H1 (cell line): ENCODE data around the gene CACNA2D3. TPM values are rescaled to one million over a fixed set of nuclear protein-coding genes. Genes with fewer than 3 reads are reported as not detected.

Experiments
- CTCF ChIA-PET: fragments of 300-600 bp; sonication (Branson Sonifier 250); formaldehyde crosslinking; loops from one replicate; lab custom pipeline; 2021; ENCODE audit not compliant: partially characterized antibody; lab: Charles Lee
- POLR2A ChIA-PET: fragments of 300-600 bp; sonication (Branson Sonifier 250); formaldehyde crosslinking; loops from one replicate; lab custom pipeline; 2021; ENCODE audit warnings: inconsistent platforms; ENCODE audit not compliant: partially characterized antibody; lab: Charles Lee
- DNase-seq, 2 experiments: peaks; one replicate each; pipeline versions ENCODE4 v3.0.0 to v3.0.0-alpha.2; 2010 to 2022; ENCODE audit warnings: low spot score in 2 of 2, low read depth in 1 of 2, mixed read lengths in 1 of 2
- FAIRE-seq: peaks from 2 replicates; lab custom pipeline; 2011; peaks lifted over from hg19 to GRCh38; lab: Jason Lieb, UNC
- H2AFZ ChIP-seq: 2 replicates; pipeline ENCODE4 v1.8.1; 2012; ENCODE audit warnings: low read length, inconsistent platforms
- H2AK5ac ChIP-seq: 2 replicates; pipeline ENCODE4 v1.6.1; 2013; ENCODE audit warnings: low read depth, low read length
- H2BK120ac ChIP-seq: replicated peaks from 2 replicates; pipeline ENCODE3; 2013; ENCODE audit warnings: low read depth, low read length, inconsistent platforms
- H2BK12ac ChIP-seq: 2 replicates; pipeline ENCODE4 v1.6.1; 2013; ENCODE audit warnings: low read depth, low read length
- H2BK15ac ChIP-seq: 2 replicates; pipeline ENCODE4 v1.6.1; 2013; ENCODE audit warnings: low read length
- H2BK20ac ChIP-seq: 2 replicates; pipeline ENCODE4 v1.6.1; 2013; ENCODE audit warnings: low read length
- H2BK5ac ChIP-seq: 2 replicates; pipeline ENCODE4 v1.6.1; 2013; ENCODE audit warnings: low read depth, low read length
- H3K14ac ChIP-seq: 2 replicates; pipeline ENCODE4 v1.6.1; 2013; ENCODE audit warnings: inconsistent platforms; ENCODE audit not compliant: insufficient read length
- H3K18ac ChIP-seq: 2 replicates; pipeline ENCODE4 v1.6.1; 2013; ENCODE audit warnings: low read length; ENCODE audit errors: extremely low read depth
- H3K23ac ChIP-seq: 2 replicates; pipeline ENCODE4 v1.6.1; 2013; ENCODE audit warnings: inconsistent platforms; ENCODE audit not compliant: insufficient read length
- H3K23me2 ChIP-seq: 2 replicates; pipeline ENCODE4 v1.6.1; 2013; ENCODE audit warnings: low read depth, low read length
- H3K27ac ChIP-seq: 2 replicates; pipeline ENCODE4 v1.6.1; 2011; ENCODE audit warnings: low read depth, low read length, inconsistent platforms
- H3K27me3 ChIP-seq, 4 experiments: replicated peaks in 1 of 4; 1 replicate in 1 of 4; 2 replicates in 3 of 4; pipeline versions ENCODE4 v1.6.1 to v1.8.1; 2011 to 2013; ENCODE audit warnings: low read length in 3 of 4, mild to moderate bottlenecking in 3 of 4, inconsistent platforms in 2 of 4, mixed read lengths in 2 of 4, moderate library complexity in 1 of 4; ENCODE audit not compliant: control insufficient read depth in 3 of 4, insufficient read depth in 3 of 4; ENCODE audit errors: extremely low read depth in 1 of 4
- H3K36me3 ChIP-seq, 4 experiments: 2 replicates each; pipeline versions ENCODE4 v1.6.1 to v1.8.1; 2011 to 2013; ENCODE audit warnings: mild to moderate bottlenecking in 4 of 4, low read length in 3 of 4, moderate library complexity in 2 of 4, control low read depth in 1 of 4, inconsistent platforms in 1 of 4; ENCODE audit not compliant: insufficient read depth in 4 of 4, control insufficient read depth in 2 of 4
- H3K4ac ChIP-seq: replicated peaks from 2 replicates; pipeline ENCODE3; 2013; ENCODE audit warnings: low read length, low read depth, mixed read lengths, inconsistent platforms; ENCODE audit not compliant: insufficient read length
- H3K4me1 ChIP-seq, 4 experiments: replicated peaks in 1 of 4; 1 replicate in 1 of 4; 2 replicates in 3 of 4; pipeline versions ENCODE4 v1.6.1 to v1.8.1; 2011 to 2013; ENCODE audit warnings: low read length in 3 of 4, inconsistent platforms in 2 of 4, mixed read lengths in 1 of 4; ENCODE audit not compliant: insufficient read depth in 4 of 4, control insufficient read depth in 3 of 4
- H3K4me2 ChIP-seq, 2 experiments: 2 replicates each; pipeline versions ENCODE4 v1.6.1 to v1.8.1; 2011 to 2013; ENCODE audit warnings: low read depth in 2 of 2, low read length in 2 of 2, control low read depth in 1 of 2, inconsistent platforms in 1 of 2, mild to moderate bottlenecking in 1 of 2; ENCODE audit not compliant: insufficient read depth in 1 of 2
- H3K4me3 ChIP-seq, 4 experiments: fragments of 200-600, 300-600 bp in 1 of 4; sonication (generic), shearing (Covaris generic), sonication (Bioruptor Twin) in 1 of 4; 2 replicates each; pipeline versions ENCODE4 v1.5.1 to v1.8.1; 2011 to 2016; ENCODE audit warnings: low read length in 4 of 4, low read depth in 3 of 4, control low read depth in 2 of 4, inconsistent platforms in 2 of 4, mild to moderate bottlenecking in 2 of 4, mixed read lengths in 1 of 4, moderate library complexity in 1 of 4; ENCODE audit not compliant: insufficient read depth in 2 of 4; ENCODE audit errors: extremely low read depth in 1 of 4
- H3K56ac ChIP-seq: replicated peaks from 2 replicates; pipeline ENCODE3; 2013; ENCODE audit warnings: low read depth, mild to moderate bottlenecking, mixed read lengths, low read length, inconsistent platforms; ENCODE audit not compliant: insufficient read length
- H3K79me1 ChIP-seq: 2 replicates; pipeline ENCODE4 v1.6.1; 2013; ENCODE audit warnings: low read depth, low read length, control low read depth
- H3K79me2 ChIP-seq, 2 experiments: 2 replicates each; pipeline versions ENCODE4 v1.6.1 to v1.8.1; 2012 to 2013; ENCODE audit warnings: low read length in 2 of 2, mild to moderate bottlenecking in 2 of 2, inconsistent platforms in 1 of 2; ENCODE audit not compliant: insufficient read depth in 2 of 2, control insufficient read depth in 1 of 2
- H3K9ac ChIP-seq, 4 experiments: replicated peaks in 1 of 4; 1 replicate in 1 of 4; 2 replicates in 3 of 4; pipeline versions ENCODE4 v1.6.1 to v1.8.1; 2011 to 2013; ENCODE audit warnings: low read depth in 3 of 4, low read length in 3 of 4, control low read depth in 2 of 4, mild to moderate bottlenecking in 2 of 4, moderate library complexity in 2 of 4, inconsistent platforms in 1 of 4; ENCODE audit errors: extremely low read depth in 1 of 4
- H3K9me3 ChIP-seq, 2 experiments: 2 replicates each; pipeline versions ENCODE4 v1.6.1 to v1.8.1; 2012 to 2013; ENCODE audit warnings: mild to moderate bottlenecking in 2 of 2, moderate library complexity in 2 of 2, control low read depth in 1 of 2, inconsistent platforms in 1 of 2, low read depth in 1 of 2, low read length in 1 of 2, mixed read lengths in 1 of 2; ENCODE audit not compliant: insufficient read depth in 2 of 2
- H4K20me1 ChIP-seq, 2 experiments: replicated peaks in 1 of 2; 2 replicates each; pipeline versions ENCODE3 to v1.8.1; 2011 to 2013; ENCODE audit warnings: inconsistent platforms in 2 of 2, low read length in 2 of 2, mild to moderate bottlenecking in 1 of 2; ENCODE audit not compliant: insufficient read depth in 2 of 2, control insufficient read depth in 1 of 2
- H4K5ac ChIP-seq: 2 replicates; pipeline ENCODE4 v1.6.1; 2013; ENCODE audit warnings: low read length, low read depth, mixed read lengths, inconsistent platforms; ENCODE audit not compliant: insufficient read length
- H4K8ac ChIP-seq: 2 replicates; pipeline ENCODE4 v1.8.0; 2013; ENCODE audit warnings: mild to moderate bottlenecking, moderate library complexity, low read length, inconsistent platforms; ENCODE audit not compliant: insufficient read depth; ENCODE audit errors: extremely low read depth
- H4K91ac ChIP-seq: replicated peaks from 2 replicates; pipeline ENCODE3; 2013; ENCODE audit warnings: low read length, mixed read lengths, inconsistent platforms; ENCODE audit not compliant: insufficient read length
- EZH2 ChIP-seq: fragments of 200-600 bp; sonication (generic); IDR thresholded peaks from 2 replicates; pipeline ENCODE4 v1.7.1; 2012; ENCODE audit warnings: low read depth, mild to moderate bottlenecking, moderate library complexity, low read length, inconsistent platforms; ENCODE audit not compliant: severe bottlenecking
- SRF ChIP-seq: IDR thresholded peaks from 2 replicates; pipeline ENCODE4 v1.6.1; 2011; ENCODE audit warnings: mild to moderate bottlenecking, low read depth, low read length, moderate library complexity
- WGBS, 2 experiments: shearing (Covaris generic) in 1 of 2; methylation state at CpG; one replicate each; pipeline versions ENCODE4 v1.1.6 to v1.1.7; 2013 to 2015; ENCODE audit warnings: low lambda C conversion rate in 2 of 2, mixed read lengths in 2 of 2, inconsistent platforms in 1 of 2, low coverage in 1 of 2, missing lambda C conversion rate in 1 of 2; ENCODE audit not compliant: insufficient replicate concordance in 2 of 2, insufficient coverage in 1 of 2, insufficient read length in 1 of 2; ENCODE audit errors: extremely low coverage in 1 of 2, missing lambda C conversion rate in 1 of 2; 5-methylcytosine and 5-hydroxymethylcytosine counted together
- polyA plus RNA-seq, 7 experiments: library from polyadenylated mRNA; depleted of rRNA in 3 of 7; stranded (reverse) in 5 of 7; unstranded in 2 of 7; fragments of >200 nt in 5 of 7; fragments of 200-250 nt in 2 of 7; gene quantifications; 1 replicate in 5 of 7; 2 replicates in 1 of 7; 4 replicates in 1 of 7; pipeline versions ENCODE4 v1.2.1 to v1.2.3, GENCODE V29; 2011 to 2013; ENCODE audit warnings: missing spikeins in 2 of 7, mixed read lengths in 2 of 7
- total RNA-seq: library from RNA; stranded (reverse); fragmentation: NEBNext Ultra II Directional; extraction: Animal tissue kit (Norgen Biotek cat#: 25700); gene quantifications from 2 replicates; pipeline ENCODE4 v1.2.1, GENCODE V29; 2021

Gene CACNA2D3
- total and polyA plus RNA-seq, 2 of the 8 experiments (the other 6 are each of a cell fraction or from before 2014, with no cell fraction given) = 1.5 to 1.8 TPM

- no peak for FAIRE-seq
- H3K23ac ChIP-seq = no peak overlapping the region
- H3K4me2 ChIP-seq = no peak overlapping the region
- H2AK5ac ChIP-seq = no peak overlapping the region
- WGBS, 2 experiments = 94% methylated on average over 1 of the region's 1 CpG; no CpG with 5 or more reads in 1 of the 2 experiments
- no peak overlapping the region for H3K56ac ChIP-seq
- no peaks in the 10 kb centered on the region for H3K36me3 ChIP-seq
- H3K4me1 ChIP-seq = peaks cover 0 to 1% (median 0%) of the 10 kb centered on the region in 4 experiments; a peak in 1 of 7 replicates
- TF ChIP-seq EZH2 (no peak), SRF (peak; percentile 37; the same call in 1 of the 2 replicates)
- no peak overlapping the region for H2BK12ac ChIP-seq
- H3K9me3 ChIP-seq = no peaks in the 10 kb centered on the region
- no peak overlapping the region for H2AFZ ChIP-seq
- no peak for DNase-seq
- H3K4ac ChIP-seq = no peak overlapping the region
- H2BK15ac ChIP-seq = no peak overlapping the region
- peaks cover 8% of the 10 kb centered on the region; the same call in 1 of the 2 replicates for H3K23me2 ChIP-seq
- H3K4me3 ChIP-seq = no peak overlapping the region
- no peak overlapping the region for H3K14ac ChIP-seq
- no peak overlapping the region for H4K5ac ChIP-seq
- no peaks in the 10 kb centered on the region for H3K79me1 ChIP-seq
- no peak overlapping the region for H3K18ac ChIP-seq
- H4K8ac ChIP-seq = no peak overlapping the region
- H3K27me3 ChIP-seq = peaks cover 0 to 2% (median 0%) of the 10 kb centered on the region in 4 experiments; a peak in 1 of 7 replicates
- no peaks in the 10 kb centered on the region for H3K79me2 ChIP-seq
- H2BK5ac ChIP-seq = no peak overlapping the region
- no peak overlapping the region for H2BK20ac ChIP-seq
- ChIA-PET POLR2A (no interaction called here), CTCF (no interaction called here)
- no peak overlapping the region for H2BK120ac ChIP-seq
- H3K27ac ChIP-seq = no peak overlapping the region
- no peak overlapping the region for H3K9ac ChIP-seq
- peaks cover 0 to 2% of the 10 kb centered on the region in 2 experiments for H4K20me1 ChIP-seq
- no peak overlapping the region for H4K91ac ChIP-seq
These were observed 31.1 kb downstream of the CACNA2D3 start for GRCh38 chr3:54153477-54153876.
